Umbilical cord (tissue), 2 donors: ENCODE data around the gene RASEF. TPM values are rescaled to one million over a fixed set of nuclear protein-coding genes. Genes with fewer than 3 reads are reported as not detected.

Experiments used
- DNase-seq: peaks from one replicate; pipeline ENCODE4 v3.0.0-alpha.2; 2015; ENCODE audit warnings: low spot score
- total RNA-seq: library from RNA; depleted of rRNA; stranded (reverse); fragments of >200 nt; gene quantifications from one replicate; pipeline ENCODE4 v1.2.3, GENCODE V29; 2014; ENCODE audit warnings: low replicate concordance; ENCODE audit not compliant: insufficient read depth

The RASEF gene
- total RNA-seq, 1 donor from 2014 or later, result 5.5 TPM

DNA sequence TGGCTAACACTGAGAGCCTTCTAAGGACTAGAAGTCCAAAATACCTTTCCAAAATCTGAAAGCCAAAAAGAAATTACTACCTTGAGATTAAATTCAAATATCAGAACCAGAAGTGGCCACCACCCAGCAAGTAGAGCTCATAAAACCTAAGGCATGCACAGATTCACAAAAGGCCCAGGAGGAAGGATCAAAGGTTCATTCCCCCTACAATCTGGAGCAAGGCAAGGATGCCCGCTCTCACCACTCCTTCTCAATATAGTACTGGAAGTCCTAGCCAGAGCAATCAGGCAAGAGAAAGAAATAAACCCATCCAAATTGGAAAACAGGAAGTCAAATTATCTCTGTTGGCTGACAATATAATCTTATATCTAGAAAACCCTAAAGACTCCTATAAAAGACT lies 6.0 kb downstream of the RASEF start:
- DNase-seq, result no peak

DNA sequence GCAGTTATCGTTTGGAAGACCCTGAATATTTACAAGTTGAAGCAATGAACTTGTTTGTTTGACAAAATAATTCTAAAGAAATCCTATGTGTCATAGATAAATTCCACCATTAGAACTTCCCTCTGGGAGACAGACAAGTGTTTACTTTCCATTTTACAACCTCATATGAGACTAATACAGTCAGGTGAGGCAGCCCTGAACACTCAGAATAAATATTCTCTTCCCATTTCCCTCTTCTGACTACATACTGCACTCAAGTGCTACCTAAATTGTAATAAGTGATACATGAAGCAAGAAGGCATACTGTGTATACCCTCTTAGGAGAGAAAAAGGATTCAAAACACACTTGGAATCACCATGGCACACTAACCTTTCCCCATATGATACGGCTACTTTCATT lies 6.8 kb downstream of the RASEF start:
- no peak for DNase-seq

DNA sequence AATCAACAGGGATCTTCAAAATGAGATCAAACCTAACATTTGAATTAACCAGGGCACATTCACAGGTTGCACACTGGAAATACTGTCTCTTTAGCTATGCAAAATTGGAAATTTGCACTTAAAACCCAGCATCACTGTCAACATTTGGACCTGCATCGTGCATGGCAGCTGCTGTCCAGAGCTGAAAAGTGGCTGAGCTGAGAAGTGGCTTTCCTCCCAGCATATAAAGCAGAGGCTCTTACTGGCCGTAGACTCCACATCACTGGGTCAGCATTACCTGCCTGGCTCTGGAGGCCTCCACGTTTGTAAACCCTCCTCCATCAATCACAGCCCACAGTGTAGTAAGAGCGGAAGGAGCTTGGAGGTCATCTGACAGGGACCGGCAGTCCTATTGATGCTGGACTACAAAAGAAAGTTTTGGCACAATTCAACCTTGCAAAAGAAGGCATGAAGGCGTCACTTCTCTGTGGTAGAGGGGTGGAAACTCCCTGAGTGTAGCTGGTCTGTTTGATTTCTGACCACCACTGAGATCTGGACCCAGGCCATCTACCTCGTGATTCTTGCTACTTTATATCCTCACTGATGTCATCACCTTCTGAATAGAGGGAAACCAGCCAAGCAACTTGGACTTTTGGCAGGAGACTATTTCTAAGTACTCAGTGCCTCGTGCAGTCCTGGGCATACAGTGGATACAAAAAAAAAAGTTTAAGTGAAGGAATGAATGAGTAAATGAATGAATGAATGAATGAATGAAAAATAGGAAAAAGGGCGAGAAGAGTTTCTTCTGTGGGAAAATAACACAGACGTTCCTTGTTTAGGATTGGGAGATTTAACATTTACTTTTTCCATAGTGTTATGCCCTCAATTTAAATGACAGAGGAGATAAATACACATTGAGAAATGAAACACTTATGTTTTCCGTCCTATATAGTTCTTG lies 14.8 kb downstream of the RASEF start:
- no peak for DNase-seq

DNA sequence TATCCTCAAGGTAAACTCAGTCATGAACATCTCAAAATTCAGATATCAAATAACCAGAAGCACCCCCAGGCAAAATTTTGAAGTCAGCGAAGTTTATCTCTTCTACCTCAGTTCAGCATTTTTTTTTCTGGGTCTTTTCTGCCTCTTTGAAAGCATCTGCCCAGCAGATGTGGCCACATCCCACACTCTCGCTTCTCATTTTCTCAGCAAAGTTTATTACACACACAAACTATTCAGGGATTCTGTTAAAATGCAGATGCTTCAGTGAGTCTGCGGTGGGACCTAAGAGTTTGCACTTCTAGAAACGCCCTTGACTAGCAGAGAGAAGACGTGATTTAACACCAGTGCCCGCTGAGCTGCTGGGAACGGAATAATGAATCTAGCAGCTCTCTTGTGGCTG lies 19.3 kb downstream of the RASEF start:
- DNase-seq, result no peak

DNA sequence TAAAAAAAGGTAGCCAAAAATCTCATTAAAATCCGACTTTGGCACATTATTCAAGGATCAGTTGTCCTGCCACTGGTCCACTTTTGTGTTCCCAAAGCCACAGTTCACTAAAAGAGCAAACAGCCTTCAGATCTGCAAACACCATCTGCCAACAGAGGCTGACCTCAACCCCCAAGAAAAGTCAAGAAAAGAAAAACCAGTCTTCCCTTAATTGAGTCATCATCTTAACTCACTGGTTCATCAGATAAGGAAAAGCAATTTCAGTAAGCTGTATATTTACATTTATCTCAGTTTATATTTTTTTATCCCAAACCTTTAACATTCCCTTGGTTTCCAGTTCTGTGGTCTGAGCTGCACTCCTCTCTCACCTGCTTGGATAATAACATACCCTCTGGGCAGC lies 21.2 kb downstream of the RASEF start:
- DNase-seq, result no peak

DNA sequence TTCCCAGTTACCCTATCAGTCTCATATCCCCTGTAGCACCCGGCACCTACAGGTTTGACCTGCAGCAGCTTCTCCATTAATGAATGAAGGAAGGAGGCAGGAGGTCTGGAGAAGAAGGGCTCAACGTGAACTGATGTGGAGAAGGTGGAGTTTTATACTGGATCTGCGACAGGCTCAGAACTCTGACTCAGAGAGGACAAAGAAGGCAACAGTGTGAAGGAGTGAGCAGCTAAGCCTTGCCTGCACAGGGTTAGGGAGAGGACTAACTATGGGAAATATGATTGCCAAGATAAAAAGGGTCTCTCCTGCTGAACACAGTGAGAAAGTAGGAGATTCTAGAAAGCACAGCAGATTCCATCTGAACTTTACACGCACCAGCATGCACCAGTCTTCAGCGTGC lies 23.6 kb downstream of the RASEF start:
- DNase-seq, result no peak

DNA sequence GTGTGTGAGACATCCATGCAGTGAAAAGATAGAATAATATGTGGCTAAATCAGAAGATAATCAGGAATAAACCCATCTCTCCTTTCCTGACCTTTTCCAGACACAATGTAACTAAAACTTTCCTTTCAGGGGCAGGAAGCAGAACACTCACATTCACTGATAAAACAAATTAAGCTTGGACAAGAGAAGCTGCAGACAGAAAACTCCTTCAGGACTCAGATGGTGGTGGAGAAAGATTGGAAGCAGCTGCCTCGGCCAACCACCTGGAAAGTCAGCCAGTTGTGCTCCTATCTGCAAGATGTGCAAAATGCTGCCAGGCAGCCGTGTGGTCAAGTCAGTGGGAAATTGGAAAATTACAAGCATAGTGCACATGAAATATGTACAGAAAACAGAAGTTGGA lies 26.9 kb downstream of the RASEF start:
- DNase-seq, result no peak

DNA sequence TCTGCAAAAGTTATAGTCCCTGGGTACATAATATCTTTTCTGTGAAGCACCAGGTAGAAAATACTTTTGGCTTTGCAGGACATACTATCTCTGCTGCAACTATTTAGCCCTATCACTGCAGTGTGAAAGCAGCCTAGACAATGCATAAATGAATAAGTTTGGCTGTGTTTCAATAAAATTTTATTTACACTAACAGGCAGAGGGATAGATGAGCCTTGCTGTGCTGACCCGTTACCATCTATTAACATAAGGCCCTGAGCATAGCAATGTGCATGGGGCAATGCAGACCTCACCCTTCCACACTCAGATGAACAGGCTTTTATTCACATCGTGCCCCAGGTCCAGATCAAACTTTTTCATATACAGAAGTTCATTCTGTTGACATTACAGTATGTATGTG lies 27.8 kb downstream of the RASEF start:
- no peak for DNase-seq

DNA sequence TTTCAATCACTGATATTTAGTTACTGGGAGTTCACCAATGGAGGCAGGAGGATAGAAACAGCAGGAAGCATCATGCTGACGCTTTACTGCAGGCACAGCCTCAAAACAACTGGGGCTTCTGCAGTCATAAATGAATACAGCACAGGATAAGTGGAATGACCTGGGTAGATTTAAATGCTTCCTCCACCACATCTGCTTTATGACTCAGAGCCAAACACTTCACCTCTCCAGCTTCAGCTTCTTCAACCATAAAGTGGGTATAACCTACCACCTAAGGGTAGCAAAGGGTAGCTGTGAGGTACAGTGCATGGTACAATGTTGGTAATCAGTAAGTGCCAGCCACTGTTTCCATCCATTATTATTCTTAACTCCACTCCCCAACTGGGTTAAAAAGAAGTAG lies 28.4 kb downstream of the RASEF start:
- DNase-seq, result no peak

DNA sequence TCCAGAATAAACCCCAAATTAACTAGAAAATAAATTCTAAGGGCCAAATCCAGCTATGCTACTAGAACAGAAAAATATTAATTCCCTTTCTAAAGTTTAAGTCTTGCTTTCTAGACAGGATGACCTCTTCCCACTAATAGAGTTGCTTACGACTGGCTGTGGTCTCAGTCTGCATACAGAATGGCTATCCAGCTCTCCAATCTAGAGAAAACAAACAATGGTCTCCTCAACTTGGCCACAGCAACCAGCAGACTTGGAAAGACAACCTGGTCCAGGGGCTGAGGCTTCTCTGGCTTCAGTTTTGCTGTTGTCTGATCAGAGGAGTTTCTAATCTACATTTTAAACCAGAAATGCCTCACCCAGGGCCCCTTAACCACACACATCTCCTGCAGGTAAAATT lies 28.9 kb downstream of the RASEF start:
- DNase-seq, result no peak

DNA sequence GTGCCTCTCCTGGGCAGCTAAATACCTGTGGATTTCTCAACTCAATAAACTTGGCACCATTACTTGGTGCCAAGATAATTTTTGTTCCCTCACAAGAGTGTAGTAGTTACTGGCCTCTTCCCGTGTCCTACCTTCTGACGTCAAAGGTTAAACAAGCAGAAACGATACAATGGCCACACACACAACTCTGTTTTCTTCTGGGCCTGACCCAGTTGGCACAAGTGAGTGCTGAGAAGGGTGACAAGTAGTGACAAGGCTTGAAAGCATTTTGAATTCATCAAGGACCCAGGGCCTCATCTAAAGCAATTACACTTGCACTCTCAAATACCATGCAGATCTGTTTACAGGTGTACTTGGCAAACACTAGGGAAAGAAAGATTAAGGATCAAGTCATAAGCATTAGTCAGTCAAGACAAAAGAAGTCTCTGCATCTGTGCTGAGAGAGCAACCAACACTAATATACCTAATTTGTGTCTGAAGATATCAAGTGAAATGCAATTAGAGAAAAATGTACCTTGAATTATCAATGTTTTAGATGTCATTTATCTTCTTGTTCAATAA lies 30.8 kb downstream of the RASEF start:
- no peak for DNase-seq

DNA sequence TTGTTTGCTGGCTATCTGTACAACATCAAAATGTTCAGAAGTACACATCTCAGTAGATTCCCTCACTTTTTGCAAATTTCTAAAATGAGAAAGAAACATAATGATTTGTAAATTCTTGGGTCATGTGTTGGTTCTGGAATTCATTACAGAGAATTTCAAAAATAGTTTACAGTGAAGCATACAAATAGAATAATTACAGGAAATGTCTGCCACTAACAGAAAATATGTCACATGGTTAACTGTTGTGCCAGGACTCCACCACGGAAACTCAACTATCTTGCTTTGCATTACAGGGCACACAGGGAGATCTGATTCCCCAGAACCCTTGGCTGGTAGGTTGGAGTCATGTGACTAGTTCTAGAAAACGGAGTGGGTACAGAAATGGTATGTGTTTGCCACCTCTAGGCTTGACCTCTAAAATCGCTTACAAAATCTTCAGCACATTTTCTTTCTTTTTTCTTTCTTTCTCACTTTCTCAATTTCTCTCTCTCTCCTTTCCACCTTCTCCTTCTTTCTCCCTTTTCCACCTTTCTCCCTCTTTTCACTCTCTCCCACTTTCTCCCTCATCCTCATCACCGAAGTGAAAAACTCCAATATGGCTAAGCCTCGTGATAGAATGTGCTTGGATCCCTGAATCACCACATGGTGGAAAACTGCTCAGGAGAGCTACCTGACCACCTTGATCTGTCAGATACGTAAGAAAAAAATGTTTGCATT lies 32.4 kb downstream of the RASEF start:
- DNase-seq, result no peak

DNA sequence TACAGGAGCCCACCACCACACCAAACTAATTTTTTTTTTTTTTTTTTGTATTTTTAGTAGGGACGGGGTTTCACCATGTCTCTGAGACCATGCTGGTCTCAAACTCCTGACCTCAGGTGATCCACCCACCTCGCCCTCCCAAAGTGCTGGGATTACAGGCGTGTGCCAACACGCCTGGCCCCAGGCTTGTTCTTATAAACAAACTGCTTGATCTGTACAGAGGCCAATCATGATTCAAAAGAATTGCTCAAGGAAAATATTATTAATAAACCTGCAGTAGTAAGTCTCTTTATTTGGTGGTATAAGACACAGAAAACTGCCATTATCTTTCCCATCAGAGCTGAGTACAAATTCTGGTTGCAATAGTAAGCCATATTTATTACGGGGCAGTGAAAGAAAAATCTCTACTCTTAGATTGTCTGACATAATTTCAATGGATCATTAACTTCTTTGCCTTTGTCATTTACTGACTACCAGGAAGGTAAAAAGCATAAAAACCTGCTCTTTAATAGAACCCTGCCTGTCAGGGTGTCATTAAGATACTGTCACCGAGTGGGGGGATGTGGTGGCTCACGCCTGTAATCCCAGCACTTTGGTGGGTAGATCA lies 33.3 kb downstream of the RASEF start:
- DNase-seq, result no peak

DNA sequence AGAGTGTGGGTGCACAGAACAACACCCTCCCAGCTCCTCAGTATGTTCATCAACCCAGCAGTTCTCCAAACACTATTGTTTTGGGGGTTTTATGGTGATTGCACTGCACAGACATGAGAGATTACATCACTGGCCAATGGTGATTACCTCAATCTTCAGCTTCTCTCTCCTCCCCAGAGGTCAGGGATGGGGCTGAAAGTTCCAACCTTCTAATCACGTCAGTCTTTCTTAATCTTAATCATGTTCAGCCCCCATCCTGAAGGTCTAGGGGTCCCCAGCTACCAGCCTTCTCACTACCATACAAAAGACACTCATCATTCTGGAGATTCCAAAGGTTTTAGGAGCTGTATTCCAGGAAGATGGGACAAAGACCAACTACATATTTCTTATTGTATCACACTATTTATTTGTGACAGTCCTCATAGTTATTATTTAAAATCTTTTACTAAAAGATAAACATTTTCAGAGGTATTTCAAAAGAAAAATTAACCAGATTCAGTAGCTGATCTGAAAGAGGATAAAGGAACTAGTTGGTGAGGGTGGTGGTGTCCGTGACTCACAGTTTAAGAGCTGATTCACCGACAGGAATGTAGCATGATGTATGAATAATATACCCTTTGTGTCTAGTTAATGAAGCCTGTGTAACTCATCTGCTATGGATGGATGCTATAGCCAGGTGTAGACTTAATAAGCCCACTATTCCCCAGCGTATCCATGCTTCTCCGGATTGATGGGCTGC lies 35.6 kb downstream of the RASEF start:
- DNase-seq, result peak; percentile 51

DNA sequence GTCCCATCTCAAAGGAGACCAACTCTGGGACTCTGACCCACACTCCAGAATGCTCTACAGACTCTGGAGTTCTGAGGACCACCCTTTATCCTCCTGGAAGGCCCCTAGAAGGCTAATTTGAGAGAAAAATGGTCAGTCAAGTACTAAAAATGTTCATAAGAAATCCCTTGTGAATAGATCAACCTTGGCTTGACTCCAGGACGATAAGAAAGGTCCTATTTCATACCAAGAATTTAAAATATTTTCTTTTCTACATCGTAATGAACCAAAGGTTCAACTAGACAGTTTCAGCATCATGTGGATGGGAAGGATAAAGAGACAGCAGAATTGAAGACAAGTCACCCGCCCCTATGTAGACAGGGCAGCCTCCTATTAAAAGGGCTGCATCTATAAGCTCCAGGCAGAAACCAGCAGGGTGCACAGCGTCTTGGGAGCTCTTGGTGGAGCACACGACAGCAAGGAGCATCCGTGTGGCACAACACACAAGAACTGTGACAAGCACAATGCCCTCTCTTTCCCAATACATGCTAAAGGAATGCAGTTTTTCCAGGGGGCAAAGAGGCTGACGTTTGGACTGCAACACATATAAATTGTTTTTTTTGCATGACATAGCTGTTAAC lies 38.3 kb downstream of the RASEF start:
- DNase-seq, result no peak

DNA sequence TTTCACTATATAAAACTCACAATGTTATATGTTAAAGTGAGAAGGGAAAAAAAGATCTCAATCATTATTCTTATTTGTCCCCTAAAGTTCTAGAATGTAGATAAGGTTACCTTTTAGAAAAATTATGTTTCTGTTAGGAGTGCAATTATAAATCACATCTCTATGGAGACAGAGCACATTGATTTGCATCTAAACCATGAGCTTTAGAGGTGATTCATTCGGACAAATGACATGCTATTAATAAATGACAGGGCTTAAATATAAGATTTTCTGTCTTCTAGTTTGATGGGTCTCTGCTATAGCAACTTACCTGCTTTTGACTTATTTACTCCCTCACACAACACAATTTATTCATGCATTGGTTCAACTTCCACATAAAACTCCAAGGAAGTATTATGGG lies 39.8 kb downstream of the RASEF start:
- no peak for DNase-seq

DNA sequence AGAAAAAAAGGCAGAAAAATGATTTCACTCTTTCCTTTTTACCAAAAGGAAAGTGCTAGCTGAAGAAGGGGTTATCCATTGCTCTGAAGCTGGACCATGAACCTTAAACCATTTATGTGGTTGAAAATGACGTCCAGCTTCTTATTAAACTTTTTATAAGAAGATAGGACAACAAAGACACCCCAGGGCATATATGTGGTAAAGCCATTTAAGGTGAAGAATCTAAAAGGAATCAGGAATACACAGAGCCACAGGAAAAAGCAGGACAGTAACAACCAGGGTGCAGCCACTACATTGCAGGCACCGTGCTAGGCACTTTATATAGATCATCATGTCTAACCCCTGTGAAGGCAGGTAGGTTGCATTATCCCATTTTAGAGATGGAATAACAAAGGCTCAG lies 42.1 kb downstream of the RASEF start:
- DNase-seq, result no peak

DNA sequence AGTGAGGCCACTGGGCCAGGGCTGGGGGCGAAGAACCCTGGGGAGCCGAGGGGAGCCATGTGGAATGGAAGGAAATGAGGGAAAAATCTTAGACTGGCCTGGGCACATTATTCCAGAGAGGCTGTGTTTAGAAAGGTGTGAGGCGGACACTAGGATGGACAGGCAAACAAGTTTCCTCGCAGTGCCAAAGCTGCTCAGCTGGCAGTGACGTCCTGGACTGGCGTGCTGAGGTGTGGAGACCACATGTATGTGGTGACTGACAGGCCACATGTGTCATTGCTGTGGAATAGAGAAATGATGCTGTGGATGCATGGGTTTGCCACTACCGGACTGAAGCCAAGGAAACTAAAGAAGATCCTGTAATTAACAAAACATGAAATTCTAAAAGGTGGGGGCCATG lies 42.6 kb downstream of the RASEF start:
- DNase-seq, result no peak

DNA sequence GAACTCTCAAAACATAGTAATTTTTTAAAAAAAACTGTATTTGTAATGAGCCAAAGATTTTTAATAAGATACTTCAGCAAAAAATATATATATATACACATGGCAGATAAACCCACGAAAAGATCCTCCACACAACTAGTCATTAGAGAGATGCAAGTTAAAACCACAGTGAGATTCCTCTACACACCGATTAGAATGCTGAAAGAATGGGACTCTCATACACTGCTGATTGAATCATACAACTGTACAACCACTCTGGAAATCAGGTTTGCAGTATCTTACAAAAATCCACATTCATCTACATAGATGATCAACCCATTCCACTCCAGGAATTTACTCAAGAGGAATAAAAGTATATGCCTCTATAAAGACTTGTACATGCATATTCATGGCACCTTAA lies 43.7 kb downstream of the RASEF start:
- no peak for DNase-seq

DNA sequence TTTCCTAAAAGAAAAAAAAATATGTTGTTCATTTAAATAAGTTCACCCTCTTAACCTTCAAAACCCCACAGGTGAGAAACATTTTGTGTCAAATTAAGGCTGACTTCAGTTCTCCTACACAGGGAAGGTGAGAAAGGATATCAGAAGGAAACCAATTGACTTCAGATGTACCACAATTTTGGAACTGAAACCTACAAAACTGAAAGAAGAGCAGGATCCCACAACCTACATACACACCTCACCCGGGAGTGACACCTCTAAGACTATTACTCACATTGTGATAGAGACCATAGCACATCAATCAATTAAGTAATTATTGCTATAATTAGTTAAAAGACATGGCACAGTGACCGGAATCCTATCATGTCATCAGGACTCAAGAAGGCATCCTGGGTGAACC lies 47.0 kb downstream of the RASEF start:
- DNase-seq, result no peak
